Epidermal melanocyte (primary cell): ENCODE results near the gene INTS6.

Source experiments
- DNase-seq: peaks from one replicate; pipeline ENCODE4 v3.0.0; 2011; ENCODE audit warnings: low spot score; ENCODE audit not compliant: insufficient read length

The INTS6 gene

GRCh38 chr13:51452361-51453206 lies at the start of gene INTS6:
Gene INTS6, minus strand, starts transcription at chr13:51453036. Its CDS starts 511 bp downstream, at chr13:51452525.
- peak; percentile 94 for DNase-seq

- no peak for DNase-seq
Measured at GRCh38 chr13:51502153-51502651, 49.4 kb upstream of the INTS6 start.

- no peak for DNase-seq
Measured at GRCh38 chr13:51501592-51502152, 48.8 kb upstream of the INTS6 start.

- no peak for DNase-seq
Measured at GRCh38 chr13:51501096-51501495, 48.3 kb upstream of the INTS6 start.

GRCh38 chr13:51500687-51501086 lies 47.9 kb upstream of the INTS6 start:
- DNase-seq: no peak

- DNase-seq: no peak
Measured at GRCh38 chr13:51499841-51500240, 47.0 kb upstream of the INTS6 start.

GRCh38 chr13:51495316-51495715 lies 42.5 kb upstream of the INTS6 start:
- DNase-seq: no peak

GRCh38 chr13:51494156-51494555 lies 41.3 kb upstream of the INTS6 start:
- no peak for DNase-seq

GRCh38 chr13:51488212-51488611 lies 35.4 kb upstream of the INTS6 start:
- DNase-seq: no peak

- DNase-seq: no peak
Measured at GRCh38 chr13:51481656-51482055, 28.8 kb upstream of the INTS6 start.

GRCh38 chr13:51479199-51479523 lies 26.3 kb upstream of the INTS6 start:
- no peak for DNase-seq

GRCh38 chr13:51478418-51479198 lies 25.8 kb upstream of the INTS6 start:
- no peak for DNase-seq

GRCh38 chr13:51477653-51478324 lies 25.0 kb upstream of the INTS6 start:
- DNase-seq: no peak

- DNase-seq: no peak
Measured at GRCh38 chr13:51477149-51477548, 24.3 kb upstream of the INTS6 start.

- no peak for DNase-seq
Measured at GRCh38 chr13:51475727-51476501, 23.1 kb upstream of the INTS6 start.

GRCh38 chr13:51469790-51470189 lies 17.0 kb upstream of the INTS6 start:
- DNase-seq: no peak

GRCh38 chr13:51467730-51468129 lies 14.9 kb upstream of the INTS6 start:
- DNase-seq: no peak

GRCh38 chr13:51465124-51465523 lies 12.3 kb upstream of the INTS6 start:
- no peak for DNase-seq

- no peak for DNase-seq
Measured at GRCh38 chr13:51457086-51457815, 4.4 kb upstream of the INTS6 start.

GRCh38 chr13:51456510-51456909 lies 3.7 kb upstream of the INTS6 start:
- DNase-seq: no peak
